Measurements from ENCODE around the gene ZNF117. TPM values are rescaled to one million over a fixed set of nuclear protein-coding genes. Genes with fewer than 3 reads are reported as not detected.

The ZNF117 gene
- total and polyA plus RNA-seq, 2 experiments from 2014 or later = 4.8 to 20.0 TPM

DNA sequence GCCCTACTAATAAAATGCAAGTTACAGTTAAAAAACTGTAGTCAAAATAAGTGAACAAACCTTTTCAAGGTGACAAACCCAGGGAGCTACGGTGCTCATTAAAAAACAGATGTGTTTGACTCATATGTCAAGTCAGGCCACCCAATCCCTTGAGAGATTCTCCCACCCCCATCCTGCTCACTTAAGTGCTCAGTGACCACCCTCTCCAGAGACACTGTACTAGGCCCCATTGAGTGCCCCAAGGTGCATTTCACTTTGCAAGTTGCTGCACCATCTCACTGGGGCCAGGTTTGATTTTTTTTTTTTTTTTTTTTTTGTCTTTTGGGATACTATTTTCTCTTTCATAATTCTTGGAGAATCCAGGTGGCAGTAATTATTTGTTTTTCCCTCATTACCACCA, 13.7 kb upstream of the ZNF117 start:
- H3K4me3 Mint-ChIP-seq = peak overlapping the region; percentile 97
- H3K4me1 ChIP-seq (ENCODE audit: insufficient read depth) = peaks cover 15% of the 10 kb centered on the region
- no peaks in the 10 kb centered on the region for H3K27me3 ChIP-seq (ENCODE audit: insufficient read depth)
- no peak overlapping the region for H2AFZ ChIP-seq
- H3K79me2 ChIP-seq (replicated peaks; ENCODE audit: insufficient read depth) = peaks cover 56% of the 10 kb centered on the region
- no peaks in the 10 kb centered on the region for H3F3A ChIP-seq (replicated peaks; ENCODE audit: low read depth)
- H3K27ac Mint-ChIP-seq = no peak overlapping the region
- ATAC-seq (no peak), DNase-seq (ENCODE audit: low spot score) (no peak)
- no peak overlapping the region for H3K4me3 ChIP-seq
- peaks cover 42% of the 10 kb centered on the region for H3K36me3 Mint-ChIP-seq (ENCODE audit: low read depth)
- TF ChIP-seq CREB1 (CRISPR knock-in tag; IDR thresholded peaks at IDR 0.05; ENCODE audit: low read depth) (no peak), STAT1 (IDR thresholded peaks at IDR 0.05; ENCODE audit: unreplicated experiment) (no peak), POLR2AphosphoS5 (IDR thresholded peaks at IDR 0.05; ENCODE audit: low read depth) (no peak), EZH2 (IDR thresholded peaks at IDR 0.05; ENCODE audit: low read depth, unreplicated experiment) (no peak), ZNF114 (CRISPR knock-in tag; IDR thresholded peaks at IDR 0.05) (no peak), ZNF331 (CRISPR knock-in tag; IDR thresholded peaks at IDR 0.05; ENCODE audit: low read depth) (no peak), JUNB (IDR thresholded peaks at IDR 0.05; ENCODE audit: unreplicated experiment) (no peak), NANOG (IDR thresholded peaks at IDR 0.05; ENCODE audit: borderline replicate concordance) (no peak), EZH2phosphoT487 (IDR thresholded peaks at IDR 0.05; ENCODE audit: unreplicated experiment) (no peak)
- TF ChIP-seq, protein P1, sequence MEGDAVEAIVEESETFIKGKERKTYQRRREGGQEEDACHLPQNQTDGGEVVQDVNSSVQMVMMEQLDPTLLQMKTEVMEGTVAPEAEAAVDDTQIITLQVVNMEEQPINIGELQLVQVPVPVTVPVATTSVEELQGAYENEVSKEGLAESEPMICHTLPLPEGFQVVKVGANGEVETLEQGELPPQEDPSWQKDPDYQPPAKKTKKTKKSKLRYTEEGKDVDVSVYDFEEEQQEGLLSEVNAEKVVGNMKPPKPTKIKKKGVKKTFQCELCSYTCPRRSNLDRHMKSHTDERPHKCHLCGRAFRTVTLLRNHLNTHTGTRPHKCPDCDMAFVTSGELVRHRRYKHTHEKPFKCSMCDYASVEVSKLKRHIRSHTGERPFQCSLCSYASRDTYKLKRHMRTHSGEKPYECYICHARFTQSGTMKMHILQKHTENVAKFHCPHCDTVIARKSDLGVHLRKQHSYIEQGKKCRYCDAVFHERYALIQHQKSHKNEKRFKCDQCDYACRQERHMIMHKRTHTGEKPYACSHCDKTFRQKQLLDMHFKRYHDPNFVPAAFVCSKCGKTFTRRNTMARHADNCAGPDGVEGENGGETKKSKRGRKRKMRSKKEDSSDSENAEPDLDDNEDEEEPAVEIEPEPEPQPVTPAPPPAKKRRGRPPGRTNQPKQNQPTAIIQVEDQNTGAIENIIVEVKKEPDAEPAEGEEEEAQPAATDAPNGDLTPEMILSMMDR (conservative IDR thresholded peaks at IDR 0.05; ENCODE audit: low read depth in 2 of 2) = no peak
- TF ChIP-seq, protein P2, sequence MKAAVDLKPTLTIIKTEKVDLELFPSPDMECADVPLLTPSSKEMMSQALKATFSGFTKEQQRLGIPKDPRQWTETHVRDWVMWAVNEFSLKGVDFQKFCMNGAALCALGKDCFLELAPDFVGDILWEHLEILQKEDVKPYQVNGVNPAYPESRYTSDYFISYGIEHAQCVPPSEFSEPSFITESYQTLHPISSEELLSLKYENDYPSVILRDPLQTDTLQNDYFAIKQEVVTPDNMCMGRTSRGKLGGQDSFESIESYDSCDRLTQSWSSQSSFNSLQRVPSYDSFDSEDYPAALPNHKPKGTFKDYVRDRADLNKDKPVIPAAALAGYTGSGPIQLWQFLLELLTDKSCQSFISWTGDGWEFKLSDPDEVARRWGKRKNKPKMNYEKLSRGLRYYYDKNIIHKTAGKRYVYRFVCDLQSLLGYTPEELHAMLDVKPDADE (IDR thresholded peaks at IDR 0.05) = no peak
- TF ChIP-seq, protein P3, sequence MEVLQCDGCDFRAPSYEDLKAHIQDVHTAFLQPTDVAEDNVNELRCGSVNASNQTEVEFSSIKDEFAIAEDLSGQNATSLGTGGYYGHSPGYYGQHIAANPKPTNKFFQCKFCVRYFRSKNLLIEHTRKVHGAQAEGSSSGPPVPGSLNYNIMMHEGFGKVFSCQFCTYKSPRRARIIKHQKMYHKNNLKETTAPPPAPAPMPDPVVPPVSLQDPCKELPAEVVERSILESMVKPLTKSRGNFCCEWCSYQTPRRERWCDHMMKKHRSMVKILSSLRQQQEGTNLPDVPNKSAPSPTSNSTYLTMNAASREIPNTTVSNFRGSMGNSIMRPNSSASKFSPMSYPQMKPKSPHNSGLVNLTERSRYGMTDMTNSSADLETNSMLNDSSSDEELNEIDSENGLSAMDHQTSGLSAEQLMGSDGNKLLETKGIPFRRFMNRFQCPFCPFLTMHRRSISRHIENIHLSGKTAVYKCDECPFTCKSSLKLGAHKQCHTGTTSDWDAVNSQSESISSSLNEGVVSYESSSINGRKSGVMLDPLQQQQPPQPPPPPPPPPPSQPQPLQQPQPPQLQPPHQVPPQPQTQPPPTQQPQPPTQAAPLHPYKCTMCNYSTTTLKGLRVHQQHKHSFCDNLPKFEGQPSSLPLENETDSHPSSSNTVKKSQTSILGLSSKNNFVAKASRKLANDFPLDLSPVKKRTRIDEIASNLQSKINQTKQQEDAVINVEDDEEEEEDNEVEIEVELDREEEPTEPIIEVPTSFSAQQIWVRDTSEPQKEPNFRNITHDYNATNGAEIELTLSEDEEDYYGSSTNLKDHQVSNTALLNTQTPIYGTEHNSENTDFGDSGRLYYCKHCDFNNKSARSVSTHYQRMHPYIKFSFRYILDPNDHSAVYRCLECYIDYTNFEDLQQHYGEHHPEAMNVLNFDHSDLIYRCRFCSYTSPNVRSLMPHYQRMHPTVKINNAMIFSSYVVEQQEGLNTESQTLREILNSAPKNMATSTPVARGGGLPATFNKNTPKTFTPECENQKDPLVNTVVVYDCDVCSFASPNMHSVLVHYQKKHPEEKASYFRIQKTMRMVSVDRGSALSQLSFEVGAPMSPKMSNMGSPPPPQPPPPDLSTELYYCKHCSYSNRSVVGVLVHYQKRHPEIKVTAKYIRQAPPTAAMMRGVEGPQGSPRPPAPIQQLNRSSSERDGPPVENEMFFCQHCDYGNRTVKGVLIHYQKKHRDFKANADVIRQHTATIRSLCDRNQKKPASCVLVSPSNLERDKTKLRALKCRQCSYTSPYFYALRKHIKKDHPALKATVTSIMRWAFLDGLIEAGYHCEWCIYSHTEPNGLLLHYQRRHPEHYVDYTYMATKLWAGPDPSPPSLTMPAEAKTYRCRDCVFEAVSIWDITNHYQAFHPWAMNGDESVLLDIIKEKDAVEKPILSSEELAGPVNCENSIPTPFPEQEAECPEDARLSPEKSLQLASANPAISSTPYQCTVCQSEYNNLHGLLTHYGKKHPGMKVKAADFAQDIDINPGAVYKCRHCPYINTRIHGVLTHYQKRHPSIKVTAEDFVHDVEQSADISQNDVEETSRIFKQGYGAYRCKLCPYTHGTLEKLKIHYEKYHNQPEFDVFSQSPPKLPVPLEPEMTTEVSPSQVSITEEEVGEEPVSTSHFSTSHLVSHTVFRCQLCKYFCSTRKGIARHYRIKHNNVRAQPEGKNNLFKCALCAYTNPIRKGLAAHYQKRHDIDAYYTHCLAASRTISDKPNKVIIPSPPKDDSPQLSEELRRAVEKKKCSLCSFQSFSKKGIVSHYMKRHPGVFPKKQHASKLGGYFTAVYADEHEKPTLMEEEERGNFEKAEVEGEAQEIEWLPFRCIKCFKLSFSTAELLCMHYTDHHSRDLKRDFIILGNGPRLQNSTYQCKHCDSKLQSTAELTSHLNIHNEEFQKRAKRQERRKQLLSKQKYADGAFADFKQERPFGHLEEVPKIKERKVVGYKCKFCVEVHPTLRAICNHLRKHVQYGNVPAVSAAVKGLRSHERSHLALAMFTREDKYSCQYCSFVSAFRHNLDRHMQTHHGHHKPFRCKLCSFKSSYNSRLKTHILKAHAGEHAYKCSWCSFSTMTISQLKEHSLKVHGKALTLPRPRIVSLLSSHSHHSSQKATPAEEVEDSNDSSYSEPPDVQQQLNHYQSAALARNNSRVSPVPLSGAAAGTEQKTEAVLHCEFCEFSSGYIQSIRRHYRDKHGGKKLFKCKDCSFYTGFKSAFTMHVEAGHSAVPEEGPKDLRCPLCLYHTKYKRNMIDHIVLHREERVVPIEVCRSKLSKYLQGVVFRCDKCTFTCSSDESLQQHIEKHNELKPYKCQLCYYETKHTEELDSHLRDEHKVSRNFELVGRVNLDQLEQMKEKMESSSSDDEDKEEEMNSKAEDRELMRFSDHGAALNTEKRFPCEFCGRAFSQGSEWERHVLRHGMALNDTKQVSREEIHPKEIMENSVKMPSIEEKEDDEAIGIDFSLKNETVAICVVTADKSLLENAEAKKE (CRISPR knock-in tag; IDR thresholded peaks at IDR 0.05) = no peak
- peaks cover 22% of the 10 kb centered on the region for H3K9me3 Mint-ChIP-seq
- H3K9me2 ChIP-seq (ENCODE audit: insufficient read depth) = no peaks in the 10 kb centered on the region
- no peaks in the 10 kb centered on the region for H4K20me1 ChIP-seq (replicated peaks; ENCODE audit: insufficient read depth)
- H3K4me1 Mint-ChIP-seq = peaks cover 21% of the 10 kb centered on the region
- no peak overlapping the region for H3K27ac ChIP-seq (ENCODE audit: low read depth)
- peaks cover 18% of the 10 kb centered on the region for H3K27me3 Mint-ChIP-seq (ENCODE audit: insufficient read depth, low read depth, poor library complexity)
- no peaks in the 10 kb centered on the region for H3K36me3 ChIP-seq (ENCODE audit: insufficient read depth)
- H3K4me2 ChIP-seq = peak overlapping the region; percentile 87

All from GM23338 (cell line).